Sigmoid colon (tissue), 4 donors: Measurements from ENCODE around the gene HIF1AN.

ENCODE experiments used
- POLR2A ChIP-seq, 2 donors: fragments of 450-650 bp; IDR thresholded peaks; one replicate each; pipeline ENCODE4 v1.6.1; 2016; ENCODE audit warnings: antibody characterized with exemption in 2 of 2, mild to moderate bottlenecking in 2 of 2, moderate library complexity in 2 of 2
- POLR2AphosphoS5 ChIP-seq, 4 donors: sonication (generic); formaldehyde crosslinking; IDR thresholded peaks; one replicate each; pipeline ENCODE4 v1.6.1; 2017; ENCODE audit warnings: antibody characterized with exemption in 4 of 4
- TF ChIP-seq, protein P1 (sequence below), 4 experiments: fragments of 450-650 bp in 3 of 4; fragments of 200-600 bp in 1 of 4; IDR thresholded peaks; one replicate each; pipeline ENCODE4 v1.5.1; 2016 to 2019; ENCODE audit warnings: antibody characterized with exemption in 4 of 4, mild to moderate bottlenecking in 3 of 4, moderate library complexity in 2 of 4

DNA sequence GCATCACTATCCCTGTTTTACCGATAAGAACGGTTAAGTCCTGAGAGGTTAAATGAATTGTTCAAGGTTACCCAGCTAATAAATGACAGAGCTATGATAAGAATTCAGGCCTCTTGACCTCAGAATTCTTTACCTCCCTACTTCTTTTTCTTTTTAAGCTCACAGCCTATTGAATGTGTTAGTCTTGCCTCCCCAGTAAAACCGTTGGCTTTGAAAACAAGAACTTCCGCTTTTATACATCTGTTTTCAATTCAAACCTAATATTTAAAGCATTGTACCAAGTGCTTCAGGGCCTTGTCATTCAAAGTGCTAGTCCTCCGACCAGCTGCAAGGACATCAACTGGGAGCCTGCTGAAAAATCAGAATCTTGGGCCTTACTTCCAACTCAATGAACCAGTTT lies 31.6 kb upstream of the HIF1AN start:
- TF ChIP-seq, protein P1, sequence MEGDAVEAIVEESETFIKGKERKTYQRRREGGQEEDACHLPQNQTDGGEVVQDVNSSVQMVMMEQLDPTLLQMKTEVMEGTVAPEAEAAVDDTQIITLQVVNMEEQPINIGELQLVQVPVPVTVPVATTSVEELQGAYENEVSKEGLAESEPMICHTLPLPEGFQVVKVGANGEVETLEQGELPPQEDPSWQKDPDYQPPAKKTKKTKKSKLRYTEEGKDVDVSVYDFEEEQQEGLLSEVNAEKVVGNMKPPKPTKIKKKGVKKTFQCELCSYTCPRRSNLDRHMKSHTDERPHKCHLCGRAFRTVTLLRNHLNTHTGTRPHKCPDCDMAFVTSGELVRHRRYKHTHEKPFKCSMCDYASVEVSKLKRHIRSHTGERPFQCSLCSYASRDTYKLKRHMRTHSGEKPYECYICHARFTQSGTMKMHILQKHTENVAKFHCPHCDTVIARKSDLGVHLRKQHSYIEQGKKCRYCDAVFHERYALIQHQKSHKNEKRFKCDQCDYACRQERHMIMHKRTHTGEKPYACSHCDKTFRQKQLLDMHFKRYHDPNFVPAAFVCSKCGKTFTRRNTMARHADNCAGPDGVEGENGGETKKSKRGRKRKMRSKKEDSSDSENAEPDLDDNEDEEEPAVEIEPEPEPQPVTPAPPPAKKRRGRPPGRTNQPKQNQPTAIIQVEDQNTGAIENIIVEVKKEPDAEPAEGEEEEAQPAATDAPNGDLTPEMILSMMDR (IDR thresholded peaks at IDR 0.05), result no peak
- no peak for TF ChIP-seq POLR2AphosphoS5 (IDR thresholded peaks at IDR 0.05)
- TF ChIP-seq POLR2A (IDR thresholded peaks at IDR 0.05), result no peak
